AG04449 (cell line): ENCODE results near the gene PPP1R8.

ENCODE experiments used
- CTCF ChIA-PET: fragments of 350-600 bp; formaldehyde crosslinking; extraction: SDS; loops from one replicate; lab custom pipeline; 2021; ENCODE audit warnings: antibody characterized with exemption; lab: Yijun Ruan, JAX
- POLR2A ChIA-PET: fragments of 400-600, 350-600 bp; formaldehyde crosslinking; extraction: SDS; loops from one replicate; lab custom pipeline; 2020; ENCODE audit warnings: antibody characterized with exemption, inconsistent platforms; lab: Yijun Ruan, JAX
- DNase-seq: peaks from one replicate; pipeline ENCODE4 v3.0.0-alpha.2; 2010; ENCODE audit warnings: low read depth, low spot score
- H3K4me3 ChIP-seq: 2 replicates; pipeline ENCODE4 v1.5.1; 2011; ENCODE audit warnings: low read depth, mild to moderate bottlenecking, control low read depth, low read length
- TF ChIP-seq, protein P1 (sequence below): IDR thresholded peaks from one replicate; pipeline ENCODE4 v1.5.1; 2011; ENCODE audit warnings: mild to moderate bottlenecking, moderate library complexity, low read length, control low read depth, inconsistent platforms; ENCODE audit not compliant: insufficient read depth; ENCODE audit errors: missing control alignments

The PPP1R8 gene

DNA sequence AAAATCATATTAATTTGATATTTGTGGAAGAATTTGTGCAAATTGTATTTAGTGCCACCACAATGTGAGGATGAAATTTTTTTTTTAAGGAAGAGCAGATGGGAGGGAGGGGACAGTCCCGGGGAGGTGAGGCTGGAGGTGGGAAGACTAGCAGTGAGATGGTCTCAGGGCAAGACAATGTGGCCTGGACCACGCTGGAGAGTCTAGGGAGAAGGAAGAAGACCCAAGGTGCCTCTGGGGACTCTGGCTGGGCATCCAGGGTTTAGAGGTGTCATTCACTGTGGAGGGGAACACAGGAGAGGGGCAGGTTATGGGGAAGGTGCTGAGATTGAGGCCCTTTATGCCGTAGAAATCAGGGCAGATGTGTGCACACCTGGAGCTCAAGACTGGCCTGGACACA, 31.4 kb downstream of the PPP1R8 start:
- CTCF ChIA-PET = interaction anchor here (3.2 kb wide), 1 partner anchor 118 kb away, joined by 19 read pairs; no protein-coding TSS in a partner anchor
- H3K4me3 ChIP-seq = no peak overlapping the region
- DNase-seq = no peak
- TF ChIP-seq, protein P1, sequence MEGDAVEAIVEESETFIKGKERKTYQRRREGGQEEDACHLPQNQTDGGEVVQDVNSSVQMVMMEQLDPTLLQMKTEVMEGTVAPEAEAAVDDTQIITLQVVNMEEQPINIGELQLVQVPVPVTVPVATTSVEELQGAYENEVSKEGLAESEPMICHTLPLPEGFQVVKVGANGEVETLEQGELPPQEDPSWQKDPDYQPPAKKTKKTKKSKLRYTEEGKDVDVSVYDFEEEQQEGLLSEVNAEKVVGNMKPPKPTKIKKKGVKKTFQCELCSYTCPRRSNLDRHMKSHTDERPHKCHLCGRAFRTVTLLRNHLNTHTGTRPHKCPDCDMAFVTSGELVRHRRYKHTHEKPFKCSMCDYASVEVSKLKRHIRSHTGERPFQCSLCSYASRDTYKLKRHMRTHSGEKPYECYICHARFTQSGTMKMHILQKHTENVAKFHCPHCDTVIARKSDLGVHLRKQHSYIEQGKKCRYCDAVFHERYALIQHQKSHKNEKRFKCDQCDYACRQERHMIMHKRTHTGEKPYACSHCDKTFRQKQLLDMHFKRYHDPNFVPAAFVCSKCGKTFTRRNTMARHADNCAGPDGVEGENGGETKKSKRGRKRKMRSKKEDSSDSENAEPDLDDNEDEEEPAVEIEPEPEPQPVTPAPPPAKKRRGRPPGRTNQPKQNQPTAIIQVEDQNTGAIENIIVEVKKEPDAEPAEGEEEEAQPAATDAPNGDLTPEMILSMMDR = no peak
- POLR2A ChIA-PET = no interaction called here

DNA sequence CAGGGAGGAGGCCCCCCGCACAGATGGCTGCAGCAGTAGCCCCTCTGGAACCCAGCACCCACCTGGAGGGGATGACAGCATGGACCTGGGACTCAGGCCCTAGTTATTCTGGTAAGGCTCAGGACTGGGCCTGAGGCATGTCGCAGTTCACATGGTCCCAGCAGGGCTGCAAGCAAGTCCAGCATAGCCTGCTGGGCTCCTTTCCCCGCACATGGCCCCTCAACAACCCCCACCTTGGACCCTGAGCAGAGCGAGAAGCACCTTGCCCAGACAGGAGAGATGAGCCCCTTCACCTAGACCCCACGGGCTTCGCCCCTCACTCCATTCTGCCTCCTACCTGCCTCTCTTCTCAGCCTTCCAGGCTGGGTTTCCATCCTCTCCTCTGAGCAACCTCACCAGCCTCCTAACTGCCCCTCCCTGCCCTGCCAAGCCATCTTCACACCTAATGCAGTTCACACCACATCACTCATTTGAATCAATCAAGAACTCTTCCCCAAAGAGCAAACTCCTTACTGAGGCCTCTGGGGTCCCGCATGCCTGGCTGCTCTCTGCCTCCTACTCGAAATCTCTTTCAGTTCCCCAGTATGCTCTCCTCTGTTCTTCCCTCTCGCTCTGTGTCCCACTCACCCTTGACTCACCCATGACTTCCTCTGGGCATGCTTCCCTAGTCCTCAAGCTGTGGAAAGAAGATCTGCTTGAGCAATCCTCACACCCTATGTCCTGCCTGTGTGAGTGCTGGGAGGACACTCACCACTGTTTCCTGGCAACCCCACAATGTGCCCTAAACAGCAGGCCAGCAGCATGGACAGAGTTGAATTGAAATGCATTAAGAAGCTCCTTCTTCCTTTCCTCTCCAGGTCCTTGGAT, 32.3 kb downstream of the PPP1R8 start:
- H3K4me3 ChIP-seq = no peak overlapping the region
- DNase-seq = peak; percentile 94
- CTCF ChIA-PET = interaction anchor here (1.2 to 2.2 kb wide), 5 partner anchors 14 to 351 kb away, joined by 4 to 8 read pairs (median 4); no protein-coding TSS in a partner anchor
- TF ChIP-seq, protein P1 = no peak
- POLR2A ChIA-PET = interaction anchor here (0.5 to 1.2 kb wide), 2 partner anchors 24 to 225 kb away, joined by 3 to 4 read pairs; partner anchors contain the start of gene EYA3

DNA sequence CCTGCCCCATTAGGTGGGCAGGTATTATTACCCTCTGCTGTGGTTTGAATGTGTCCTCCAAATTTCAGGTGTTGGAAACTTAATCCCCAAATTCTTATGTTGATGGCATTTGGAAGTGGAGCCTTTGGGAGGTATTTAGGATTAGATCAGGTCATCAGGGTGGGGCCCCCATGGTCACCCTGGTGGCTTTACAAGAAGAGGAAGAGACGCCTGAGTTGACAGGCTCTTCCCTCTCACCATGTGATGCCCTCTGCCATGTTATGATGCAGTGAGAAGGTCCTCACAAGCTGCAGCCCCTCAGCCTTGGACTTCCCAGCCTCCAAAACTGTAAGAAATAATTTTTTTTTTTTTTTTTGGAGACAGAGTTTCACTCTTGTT, 32.9 kb downstream of the PPP1R8 start:
- CTCF ChIA-PET = interaction anchor here (1.2 to 2.2 kb wide), 5 partner anchors 14 to 350 kb away, joined by 4 to 8 read pairs (median 4); no protein-coding TSS in a partner anchor
- TF ChIP-seq, protein P1 = no peak
- no peak overlapping the region for H3K4me3 ChIP-seq
- no peak for DNase-seq
- POLR2A ChIA-PET = interaction anchor here (1.2 kb wide), 1 partner anchor 225 kb away, joined by 4 read pairs; the partner anchor contains the start of gene EYA3

DNA sequence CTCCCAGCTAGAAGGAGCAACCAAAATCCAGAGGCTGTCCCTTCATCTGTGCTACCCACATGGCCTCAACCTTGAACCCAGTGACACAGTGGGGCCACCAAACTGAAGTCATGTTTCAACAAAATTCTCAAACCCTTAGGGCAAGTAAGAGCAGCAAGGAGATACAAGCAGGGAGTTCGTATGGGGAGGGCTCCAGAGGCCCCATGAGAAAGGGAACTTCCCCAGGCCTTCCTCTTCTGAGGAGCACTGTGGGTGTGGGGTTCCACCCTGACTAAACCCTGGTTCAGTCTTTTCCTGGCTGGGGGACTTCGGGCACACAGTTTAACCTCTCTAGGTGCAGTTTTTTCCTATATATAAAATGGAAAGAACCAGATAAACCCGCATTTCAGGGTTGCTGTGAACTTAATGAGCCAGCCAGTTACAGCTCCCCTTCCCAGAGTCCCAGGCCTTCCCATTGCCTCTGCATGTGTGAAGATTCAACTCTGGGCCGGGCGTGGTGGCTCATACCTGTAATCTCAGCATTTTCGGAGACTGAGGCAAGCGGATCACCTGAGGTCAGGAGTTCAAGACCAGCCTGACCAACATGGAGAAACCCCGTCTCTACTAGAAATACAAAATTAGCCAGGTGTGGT, 33.8 kb downstream of the PPP1R8 start:
- POLR2A ChIA-PET = no interaction called here
- TF ChIP-seq, protein P1 = no peak
- H3K4me3 ChIP-seq = no peak overlapping the region
- CTCF ChIA-PET = interaction anchor here (1.5 to 2.2 kb wide), 4 partner anchors 13 to 349 kb away, joined by 4 to 8 read pairs (median 6); no protein-coding TSS in a partner anchor
- no peak for DNase-seq

DNA sequence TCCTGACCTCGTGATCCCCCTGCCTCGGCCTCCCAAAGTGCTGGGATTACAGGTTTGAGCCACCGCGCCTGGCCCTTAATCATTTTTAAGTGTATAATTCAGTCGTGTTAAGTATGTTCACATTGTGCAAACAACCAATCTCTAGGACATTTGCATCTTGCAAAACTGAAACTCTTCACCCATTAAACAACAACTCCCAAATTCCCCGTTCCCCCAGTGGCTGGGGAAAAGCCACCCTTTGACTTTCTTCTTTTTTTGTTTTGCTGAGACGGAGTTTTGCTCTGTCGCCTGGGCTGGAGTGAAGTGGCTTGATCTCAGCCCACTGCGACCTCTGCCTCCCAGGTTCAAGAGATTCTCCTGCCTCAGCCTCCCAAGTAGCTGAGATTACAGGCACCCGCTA, 35.2 kb downstream of the PPP1R8 start:
- no peak for DNase-seq
- TF ChIP-seq, protein P1 = no peak
- ChIA-PET CTCF (no interaction called here), POLR2A (no interaction called here)
- no peak overlapping the region for H3K4me3 ChIP-seq

DNA sequence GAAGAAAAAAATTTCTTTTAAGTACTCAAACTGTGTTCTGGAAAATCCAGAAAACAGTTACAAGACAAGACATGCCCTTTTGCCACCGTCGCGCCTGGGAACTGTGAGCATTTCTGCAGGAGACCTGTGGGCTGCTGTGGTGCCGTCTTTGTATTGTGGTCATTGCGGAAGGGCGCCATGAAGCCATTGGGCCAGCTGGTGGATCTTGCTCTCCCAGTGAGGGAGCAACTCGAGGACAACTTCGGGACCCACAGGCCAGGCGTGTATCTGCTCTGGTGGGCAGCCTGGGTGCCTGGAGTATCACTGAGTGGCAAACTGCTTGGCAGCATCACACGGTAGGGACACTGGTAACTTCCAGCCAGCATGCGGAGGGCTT, 38.0 kb downstream of the PPP1R8 start:
- DNase-seq = no peak
- TF ChIP-seq, protein P1 = no peak
- POLR2A ChIA-PET = no interaction called here
- H3K4me3 ChIP-seq = no peak overlapping the region
- CTCF ChIA-PET = interaction anchor here (1.3 kb wide), 1 partner anchor 103 kb away, joined by 3 read pairs; no protein-coding TSS in a partner anchor
